Measurements from ENCODE around the gene SIMC1.
"Not testable (repeated sequence)": the region's sequence is repeated elsewhere in the genome, so short reads cannot be mapped to it uniquely, and the experiment has no call there.

SIMC1 gene

DNA sequence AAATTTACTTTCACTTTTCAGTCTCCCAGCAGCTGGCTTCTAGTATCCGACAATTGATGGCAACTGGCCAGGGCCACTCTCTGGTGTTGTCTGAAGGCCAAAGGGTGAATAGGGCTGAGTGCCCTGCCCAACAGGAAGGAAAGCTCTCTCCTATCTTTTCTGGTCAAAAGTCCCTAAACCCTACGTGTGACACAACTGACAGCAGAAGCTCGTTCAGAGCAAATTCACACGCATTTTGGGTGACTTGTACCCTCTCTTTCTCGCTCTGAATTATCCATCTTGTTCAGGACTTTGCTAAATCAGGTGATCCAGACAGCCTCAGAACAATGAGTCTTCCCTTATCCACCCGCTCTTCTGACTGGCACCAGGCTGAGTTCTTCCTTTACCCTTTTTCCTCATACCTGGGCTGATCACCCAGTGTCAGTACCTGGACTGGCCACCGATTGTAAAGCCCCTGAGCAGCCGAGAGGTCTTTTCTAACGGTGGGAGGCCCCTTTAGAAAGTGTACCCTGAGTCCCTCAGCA is 21.8 kb upstream of the SIMC1 start:
- not testable (repeated sequence) for DNase-seq

GRCh38 chr5:176217188-176217729 is 21.0 kb upstream of the SIMC1 start:
- not testable (repeated sequence) for DNase-seq

GRCh38 chr5:176217764-176218163 is 20.5 kb upstream of the SIMC1 start:
- not testable (repeated sequence) for DNase-seq

GRCh38 chr5:176222006-176222405 is 16.2 kb upstream of the SIMC1 start:
- DNase-seq = not testable (repeated sequence)

GRCh38 chr5:176228358-176228757 is 9.9 kb upstream of the SIMC1 start:
- not testable (repeated sequence) for DNase-seq

DNA sequence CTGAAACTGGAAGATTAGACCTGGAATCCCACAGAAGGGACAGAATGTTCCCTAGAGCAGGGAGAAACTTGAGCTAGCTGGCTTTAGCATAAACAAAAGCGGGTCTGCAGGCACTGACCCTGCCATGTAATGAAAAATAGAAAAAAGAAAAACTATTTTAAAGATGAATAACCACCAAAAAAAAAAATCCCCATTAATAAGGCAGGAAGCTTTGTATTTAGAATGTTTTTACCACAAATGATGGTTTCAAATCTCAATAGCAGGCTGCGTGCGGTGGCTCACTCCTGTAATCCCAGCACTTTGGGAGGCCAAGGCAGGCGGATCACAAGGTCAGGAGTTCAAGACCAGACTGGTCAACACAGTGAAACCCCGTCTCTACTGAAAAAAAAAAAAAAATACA is 5.0 kb upstream of the SIMC1 start:
- not testable (repeated sequence) for DNase-seq

DNA sequence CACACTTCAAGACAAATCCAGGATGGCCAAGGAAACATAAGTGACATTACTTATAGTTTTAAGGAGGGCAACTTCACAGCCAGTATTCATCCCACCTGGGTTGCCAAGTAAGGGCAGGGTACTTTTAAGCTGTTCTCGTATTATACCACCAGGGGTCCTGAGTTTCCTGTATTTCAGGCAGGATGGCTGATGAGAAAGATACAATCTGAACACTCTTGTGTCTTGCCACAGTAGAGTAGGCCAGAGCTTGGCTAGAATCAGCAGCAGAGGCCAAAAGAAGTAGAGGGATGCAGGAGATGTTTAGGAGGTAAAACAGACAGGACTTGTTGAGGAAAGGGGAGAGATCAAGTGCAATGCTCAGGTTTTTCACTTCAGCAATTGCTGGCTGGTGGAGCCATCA is 3.1 kb upstream of the SIMC1 start:
- DNase-seq = peak; percentile 5

DNA sequence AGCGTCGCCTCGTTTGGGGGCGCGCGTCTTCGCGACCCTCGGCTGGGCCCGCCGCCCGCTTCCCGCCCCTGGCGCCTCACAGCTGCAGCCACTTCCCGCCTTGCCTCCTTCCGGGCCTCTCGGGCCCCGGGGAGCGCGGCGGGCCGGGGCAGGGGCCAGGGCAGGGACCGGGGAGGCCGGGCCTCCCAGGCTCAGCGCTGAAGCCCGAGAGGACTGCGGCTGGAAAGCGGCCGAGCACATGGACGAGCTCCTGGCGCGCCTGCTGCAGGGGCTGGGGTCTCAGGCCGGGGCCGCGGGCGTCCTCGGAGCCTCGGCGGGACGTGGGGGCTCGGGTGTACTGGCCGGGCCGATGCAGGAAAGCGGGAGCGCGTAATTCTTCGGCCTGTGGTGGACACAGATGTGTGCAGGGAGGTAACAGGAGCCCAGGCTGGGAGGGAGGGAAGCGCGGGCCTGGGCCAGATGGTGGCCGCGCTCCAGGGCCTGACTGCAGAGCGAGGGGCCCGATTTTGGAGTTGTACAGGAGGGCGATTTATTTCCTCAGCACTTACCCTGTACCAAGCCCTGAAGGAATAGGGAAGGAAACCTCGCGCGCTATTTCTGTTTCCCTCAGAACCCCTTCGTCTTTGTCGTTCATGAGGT is 540 bp downstream of the SIMC1 start:
- not testable (repeated sequence) for DNase-seq

DNA sequence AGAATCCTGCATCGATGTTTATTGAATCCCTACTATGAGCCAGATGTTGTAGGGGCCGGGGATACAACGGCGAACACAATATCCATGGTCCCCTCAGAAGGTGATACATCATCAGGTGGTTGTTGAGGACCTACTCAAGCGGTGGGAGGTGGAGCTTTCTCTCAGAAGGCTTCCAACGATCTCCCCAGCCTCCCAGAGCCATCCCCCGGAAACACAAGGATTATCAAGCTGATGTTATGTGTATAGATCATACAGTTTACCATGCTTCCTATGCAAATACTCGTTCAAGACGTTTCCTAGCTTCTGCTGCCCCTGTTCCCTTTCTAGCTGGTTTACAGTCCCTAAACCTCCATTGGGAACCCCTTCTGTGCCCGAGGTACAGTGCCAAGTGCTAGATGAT is 1.1 kb downstream of the SIMC1 start:
- DNase-seq = not testable (repeated sequence)

DNA sequence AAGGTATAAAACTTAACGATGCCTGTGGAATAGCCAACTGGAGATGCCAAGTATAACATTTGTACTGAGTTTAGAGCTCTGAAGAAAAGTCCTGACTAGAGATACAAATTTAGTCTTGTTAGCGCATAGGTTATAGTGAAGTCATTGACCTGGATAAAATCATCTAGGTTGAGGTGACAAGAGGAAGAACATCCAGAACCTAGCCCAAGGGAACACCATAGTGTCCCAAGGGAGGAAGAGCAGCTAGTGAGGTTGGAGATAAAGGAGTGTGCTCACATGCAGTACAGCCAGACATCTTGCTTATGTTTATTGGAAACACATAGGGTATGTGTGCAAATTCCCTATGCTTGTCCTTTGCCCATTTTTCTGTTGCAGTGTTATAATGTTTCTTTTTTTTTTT is 6.1 kb downstream of the SIMC1 start:
- DNase-seq = not testable (repeated sequence)

DNA sequence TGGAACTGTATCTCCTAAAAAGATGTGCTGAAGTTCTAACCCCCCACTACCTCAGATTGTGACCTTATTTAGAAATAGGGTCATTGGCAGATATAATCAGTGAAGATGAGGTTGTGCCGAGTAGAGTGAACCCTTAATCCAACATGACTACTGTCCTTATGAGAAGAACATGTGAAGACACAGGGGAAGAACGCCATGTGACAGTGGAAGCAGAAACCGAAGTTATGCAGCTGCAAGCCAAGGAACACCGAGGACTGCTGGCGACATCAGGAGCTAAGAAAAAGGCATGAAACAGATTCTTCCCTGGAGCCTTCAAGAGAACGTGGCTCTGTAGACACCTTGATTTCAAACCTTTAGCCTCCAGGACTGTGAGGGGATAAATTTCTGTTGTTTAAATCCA is 6.8 kb downstream of the SIMC1 start:
- DNase-seq = not testable (repeated sequence)

DNA sequence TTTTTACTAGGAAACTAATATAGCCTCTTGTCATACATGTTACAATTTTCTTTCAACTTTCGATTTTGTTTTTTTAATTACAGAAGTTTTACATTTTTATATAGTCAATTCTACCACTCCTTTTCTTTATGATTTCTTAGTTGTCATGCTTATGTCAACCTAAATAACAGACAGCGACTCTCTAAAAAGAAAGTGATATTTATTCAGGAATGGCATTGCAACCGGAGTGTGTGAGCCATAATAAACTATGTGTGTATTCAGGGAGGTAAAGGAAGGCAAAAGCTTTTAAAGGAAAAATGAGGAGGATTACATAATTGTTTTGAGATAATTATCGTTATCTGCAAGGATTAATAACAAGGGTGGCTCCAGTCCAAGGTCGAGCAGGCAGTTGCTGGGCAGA is 7.3 kb downstream of the SIMC1 start:
- DNase-seq = not testable (repeated sequence)

- not testable (repeated sequence) for DNase-seq
Measured at GRCh38 chr5:176250691-176251090, 12.5 kb downstream of the SIMC1 start.

GRCh38 chr5:176252171-176252570 is 13.9 kb downstream of the SIMC1 start:
- not testable (repeated sequence) for DNase-seq

DNA sequence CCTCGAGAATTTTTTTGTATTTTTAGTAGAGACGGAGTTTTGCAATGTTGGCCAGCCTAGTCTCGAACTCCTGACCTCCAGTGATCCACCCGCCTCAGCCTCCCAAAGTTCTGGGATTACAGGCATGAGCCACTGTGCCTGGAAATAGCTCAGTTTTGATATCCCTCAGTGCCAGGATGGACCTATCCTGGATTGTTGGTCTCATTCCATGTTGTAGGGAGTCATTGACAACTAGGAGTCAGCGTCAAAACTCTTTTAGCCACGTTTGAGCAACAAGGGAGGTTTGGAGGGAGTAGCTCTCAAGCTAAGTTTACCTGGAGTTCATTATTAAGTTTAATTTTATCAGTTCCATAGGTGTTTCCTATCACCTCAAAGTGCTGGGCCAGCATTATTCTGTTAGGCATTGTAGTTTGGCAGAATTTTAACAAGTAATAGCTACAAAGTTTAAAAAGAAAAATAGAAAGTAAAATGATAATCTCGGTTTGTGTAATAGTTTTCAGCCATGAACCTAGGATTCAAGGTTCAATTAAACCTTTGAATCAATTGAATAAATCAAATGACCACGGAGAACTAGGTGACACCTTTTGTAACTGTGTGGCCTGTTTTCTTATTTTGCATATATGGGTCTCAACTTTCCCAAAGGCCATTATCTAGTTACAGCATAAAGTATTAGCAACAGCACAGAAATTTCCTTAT is 15.3 kb downstream of the SIMC1 start:
- not testable (repeated sequence) for DNase-seq

- DNase-seq = not testable (repeated sequence)
Measured at GRCh38 chr5:176254066-176254393, 15.8 kb downstream of the SIMC1 start.

- DNase-seq = not testable (repeated sequence)
Measured at GRCh38 chr5:176257871-176258505, 19.8 kb downstream of the SIMC1 start.

- not testable (repeated sequence) for DNase-seq
Measured at GRCh38 chr5:176260682-176261081, 22.5 kb downstream of the SIMC1 start.

- DNase-seq = not testable (repeated sequence)
Measured at GRCh38 chr5:176266448-176266847, 28.2 kb downstream of the SIMC1 start.

DNA sequence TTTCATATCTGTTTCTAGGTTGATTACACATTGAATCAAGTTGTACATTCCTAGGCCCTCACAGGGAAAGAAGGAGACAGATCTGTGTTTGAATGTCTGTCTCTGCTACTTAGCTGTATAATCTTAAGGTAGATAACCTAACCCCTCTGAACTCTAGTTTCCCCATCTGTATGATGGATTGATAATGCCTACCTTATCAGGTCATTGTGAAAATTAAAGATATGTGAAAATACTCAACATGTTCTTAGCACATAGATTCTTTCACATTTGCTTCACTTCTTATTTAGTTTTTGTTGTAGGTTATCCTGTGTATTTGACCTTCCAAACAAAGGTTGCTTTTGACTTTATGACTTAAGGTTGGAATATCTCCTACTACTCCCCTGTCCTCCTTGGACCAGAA is 50.8 kb downstream of the SIMC1 start:
- DNase-seq = not testable (repeated sequence)

DNA sequence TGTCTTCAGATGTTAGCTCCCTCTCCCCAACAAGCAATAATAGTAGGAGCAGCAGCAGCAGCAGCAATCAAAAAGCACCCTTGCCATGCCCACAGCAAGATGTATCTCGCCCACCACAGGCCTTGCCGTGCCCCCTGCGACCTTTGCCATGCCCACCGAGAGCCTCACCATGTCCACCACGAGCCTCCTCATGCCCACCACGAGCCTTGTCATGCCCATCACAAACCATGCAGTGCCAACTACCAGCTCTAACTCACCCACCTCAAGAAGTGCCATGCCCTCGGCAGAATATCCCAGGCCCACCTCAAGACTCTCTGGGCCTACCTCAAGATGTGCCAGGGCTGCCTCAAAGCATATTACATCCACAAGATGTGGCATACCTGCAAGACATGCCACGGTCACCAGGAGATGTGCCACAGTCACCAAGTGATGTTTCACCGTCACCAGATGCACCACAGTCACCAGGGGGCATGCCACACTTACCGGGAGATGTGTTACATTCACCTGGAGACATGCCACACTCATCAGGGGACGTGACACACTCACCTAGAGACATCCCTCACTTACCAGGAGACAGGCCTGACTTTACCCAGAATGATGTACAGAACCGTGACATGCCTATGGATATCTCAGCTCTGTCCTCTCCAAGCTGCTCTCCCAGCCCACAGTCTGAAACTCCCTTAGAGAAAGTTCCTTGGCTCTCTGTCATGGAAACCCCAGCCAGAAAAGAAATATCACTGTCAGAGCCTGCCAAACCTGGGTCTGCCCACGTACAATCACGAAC is 52.0 kb downstream of the SIMC1 start:
- not testable (repeated sequence) for DNase-seq

- DNase-seq = not testable (repeated sequence)
Measured at GRCh38 chr5:176305356-176305755, 67.1 kb downstream of the SIMC1 start.
